ENCODE results near the gene SUSD6. TPM values are rescaled to one million over a fixed set of nuclear protein-coding genes. Genes with fewer than 3 reads are reported as not detected.

SUSD6 gene
- total and polyA plus RNA-seq, 4 donors, result 6.8 to 10.8 (median 7.6) TPM

DNA sequence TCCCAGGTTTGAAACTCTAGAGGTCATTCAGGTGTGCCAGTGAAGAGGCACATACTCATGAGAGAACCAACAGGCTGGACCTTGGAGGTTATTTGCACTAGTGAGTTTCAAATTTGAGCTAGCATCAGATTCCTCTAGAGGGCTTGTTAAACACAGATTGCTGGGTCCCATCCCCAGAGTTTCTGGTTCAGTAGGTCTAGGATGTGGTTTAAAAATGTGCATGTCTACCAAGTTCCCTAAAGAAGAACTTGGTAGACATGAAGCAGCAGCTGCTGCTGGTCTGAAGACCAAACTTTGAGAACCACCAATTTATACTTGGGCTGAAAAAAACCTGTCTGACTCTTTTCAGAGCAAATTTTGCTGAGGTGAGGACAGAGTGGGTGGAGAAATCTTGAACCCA, 61.7 kb downstream of the SUSD6 start (continued):
- TF ChIP-seq, protein P1, sequence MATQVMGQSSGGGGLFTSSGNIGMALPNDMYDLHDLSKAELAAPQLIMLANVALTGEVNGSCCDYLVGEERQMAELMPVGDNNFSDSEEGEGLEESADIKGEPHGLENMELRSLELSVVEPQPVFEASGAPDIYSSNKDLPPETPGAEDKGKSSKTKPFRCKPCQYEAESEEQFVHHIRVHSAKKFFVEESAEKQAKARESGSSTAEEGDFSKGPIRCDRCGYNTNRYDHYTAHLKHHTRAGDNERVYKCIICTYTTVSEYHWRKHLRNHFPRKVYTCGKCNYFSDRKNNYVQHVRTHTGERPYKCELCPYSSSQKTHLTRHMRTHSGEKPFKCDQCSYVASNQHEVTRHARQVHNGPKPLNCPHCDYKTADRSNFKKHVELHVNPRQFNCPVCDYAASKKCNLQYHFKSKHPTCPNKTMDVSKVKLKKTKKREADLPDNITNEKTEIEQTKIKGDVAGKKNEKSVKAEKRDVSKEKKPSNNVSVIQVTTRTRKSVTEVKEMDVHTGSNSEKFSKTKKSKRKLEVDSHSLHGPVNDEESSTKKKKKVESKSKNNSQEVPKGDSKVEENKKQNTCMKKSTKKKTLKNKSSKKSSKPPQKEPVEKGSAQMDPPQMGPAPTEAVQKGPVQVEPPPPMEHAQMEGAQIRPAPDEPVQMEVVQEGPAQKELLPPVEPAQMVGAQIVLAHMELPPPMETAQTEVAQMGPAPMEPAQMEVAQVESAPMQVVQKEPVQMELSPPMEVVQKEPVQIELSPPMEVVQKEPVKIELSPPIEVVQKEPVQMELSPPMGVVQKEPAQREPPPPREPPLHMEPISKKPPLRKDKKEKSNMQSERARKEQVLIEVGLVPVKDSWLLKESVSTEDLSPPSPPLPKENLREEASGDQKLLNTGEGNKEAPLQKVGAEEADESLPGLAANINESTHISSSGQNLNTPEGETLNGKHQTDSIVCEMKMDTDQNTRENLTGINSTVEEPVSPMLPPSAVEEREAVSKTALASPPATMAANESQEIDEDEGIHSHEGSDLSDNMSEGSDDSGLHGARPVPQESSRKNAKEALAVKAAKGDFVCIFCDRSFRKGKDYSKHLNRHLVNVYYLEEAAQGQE (IDR thresholded peaks at IDR 0.05), result no peak

DNA sequence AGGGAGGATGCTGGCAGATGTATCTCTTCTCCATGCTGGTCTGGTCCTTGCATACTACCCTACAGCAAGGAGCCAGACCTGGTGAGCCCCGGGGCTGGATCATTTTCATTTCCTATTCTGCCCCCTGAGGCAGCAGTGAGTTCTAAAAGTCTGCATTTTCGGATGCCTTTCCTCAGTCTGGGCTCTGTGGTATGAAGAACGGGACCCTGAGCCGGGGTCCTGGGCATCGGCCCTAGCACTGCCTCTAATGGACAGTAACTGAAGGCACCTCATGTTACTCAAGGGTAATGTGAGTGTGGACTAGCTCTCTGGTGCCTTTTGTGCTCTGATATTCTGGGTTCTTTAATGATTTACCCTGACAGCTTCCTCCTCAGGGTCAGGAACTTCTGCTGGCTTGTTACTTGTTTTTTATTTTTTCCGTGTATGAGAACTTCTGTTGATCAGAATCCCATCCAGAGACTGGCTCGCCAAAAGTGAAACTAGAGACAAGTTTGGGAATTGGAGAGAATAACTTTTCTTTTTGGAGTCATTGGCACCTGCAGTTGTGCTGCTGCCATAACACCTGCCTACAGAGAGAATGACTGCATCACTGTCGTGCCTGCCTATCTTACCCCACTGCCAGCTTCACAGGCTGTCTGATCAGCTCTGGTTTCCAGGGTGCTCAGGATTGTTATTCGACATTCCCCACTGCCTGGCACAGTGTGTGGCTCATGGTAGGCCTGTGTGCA, 62.3 kb downstream of the SUSD6 start:
- 28% methylated on average over 9 of the region's 9 CpGs for WGBS
- Histone ChIP-seq H3K9ac (ENCODE audit: low read depth in 1 of 2, low read length in 2 of 2) (no peak overlapping the region), H3K9me3 (ENCODE audit: control insufficient read depth in 4 of 4, low read length in 3 of 4) (no peaks in the 10 kb centered on the region), H3K4me3 (ENCODE audit: low read depth in 1 of 3, low read length in 3 of 3) (no peak overlapping the region), H3K36me3 (ENCODE audit: control insufficient read depth in 4 of 4, insufficient read depth in 3 of 4, low read depth in 1 of 4, low read length in 3 of 4) (no peaks in the 10 kb centered on the region), H3K4me1 (ENCODE audit: control insufficient read depth in 4 of 4, insufficient read depth in 4 of 4, low read length in 3 of 4) (peaks cover 16 to 31% (median 29%) of the 10 kb centered on the region in 4 donors), H3K27me3 (ENCODE audit: control insufficient read depth in 4 of 4, insufficient read depth in 4 of 4, low read length in 3 of 4) (no peaks in the 10 kb centered on the region), H3K27ac (ENCODE audit: low read depth in 1 of 2, low read length in 2 of 2) (peak overlapping the region; percentile 73 to 76)
- DNase-seq (ENCODE audit: low spot score), result no peak
- TF ChIP-seq NR2F2 (IDR thresholded peaks at IDR 0.05) (peak; percentile 74), HNF4A (conservative IDR thresholded peaks at IDR 0.05) (peak; percentile 14 to 17), TAF1 (conservative IDR thresholded peaks at IDR 0.05) (no peak), RXRA (IDR thresholded peaks at IDR 0.05) (peak in 1 of 2 donors; percentile 29), GABPA (IDR thresholded peaks at IDR 0.05 in 1 of 2, conservative IDR thresholded peaks at IDR 0.05 in 1 of 2) (no peak), FOXA2 (IDR thresholded peaks at IDR 0.05) (no peak), RAD21 (IDR thresholded peaks at IDR 0.05) (peak; percentile 4 to 50), SP1 (IDR thresholded peaks at IDR 0.05) (peak; percentile 2)
- TF ChIP-seq, protein P2, sequence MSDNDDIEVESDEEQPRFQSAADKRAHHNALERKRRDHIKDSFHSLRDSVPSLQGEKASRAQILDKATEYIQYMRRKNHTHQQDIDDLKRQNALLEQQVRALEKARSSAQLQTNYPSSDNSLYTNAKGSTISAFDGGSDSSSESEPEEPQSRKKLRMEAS (IDR thresholded peaks at IDR 0.05), result no peak
- TF ChIP-seq, protein P1 (IDR thresholded peaks at IDR 0.05), result peak; percentile 90

DNA sequence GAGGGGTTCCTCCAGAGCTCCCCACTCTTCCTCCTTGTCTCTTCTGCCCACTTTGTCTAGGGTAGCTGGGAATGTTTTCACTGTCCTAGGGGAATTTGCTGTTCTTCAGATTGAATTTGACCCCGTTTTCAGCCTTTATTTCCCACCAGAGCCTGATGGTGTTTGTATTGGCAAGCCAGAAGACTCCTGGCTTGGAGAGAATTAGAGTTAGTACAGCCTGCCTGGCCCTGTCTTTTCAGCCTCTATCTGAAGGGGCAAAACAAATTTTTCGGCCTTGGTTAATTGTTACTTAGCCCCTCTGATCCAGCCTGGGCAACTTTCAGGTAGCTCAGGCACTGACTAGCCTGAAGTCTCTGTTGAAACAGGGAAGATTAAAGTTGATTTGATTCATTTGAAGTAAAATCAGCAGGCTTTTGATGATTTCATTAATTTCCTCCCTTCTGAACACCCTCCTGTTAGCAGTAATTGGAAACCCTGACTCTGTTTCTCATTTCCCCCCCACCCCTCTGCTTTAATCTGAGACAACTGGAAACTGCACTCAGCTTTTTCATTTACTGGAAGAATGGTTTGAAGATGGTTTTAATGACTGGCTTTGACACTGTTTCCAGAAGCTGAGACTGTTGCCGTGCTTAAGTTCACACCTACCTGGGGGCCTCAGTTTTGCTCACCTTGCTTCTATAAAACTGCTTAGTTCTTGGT, 63.3 kb downstream of the SUSD6 start:
- no peak overlapping the region for H3K4me3 ChIP-seq (ENCODE audit: low read depth in 1 of 3, low read length in 3 of 3)
- TF ChIP-seq RXRA (IDR thresholded peaks at IDR 0.05) (no peak), EGR1 (IDR thresholded peaks at IDR 0.05; ENCODE audit: low read depth in 2 of 2) (no peak), GABPA (IDR thresholded peaks at IDR 0.05 in 1 of 2, conservative IDR thresholded peaks at IDR 0.05 in 1 of 2) (no peak)
- 47% methylated on average over 3 of the region's 3 CpGs for WGBS
- no peak overlapping the region for H3K9ac ChIP-seq (ENCODE audit: low read depth in 1 of 2, low read length in 2 of 2)
- DNase-seq (ENCODE audit: low spot score), result no peak
- no peaks in the 10 kb centered on the region for H3K9me3 ChIP-seq (ENCODE audit: control insufficient read depth in 4 of 4, low read length in 3 of 4)
- peaks cover 16 to 31% (median 29%) of the 10 kb centered on the region in 4 donors for H3K4me1 ChIP-seq (ENCODE audit: control insufficient read depth in 4 of 4, insufficient read depth in 4 of 4, low read length in 3 of 4)
- peak overlapping the region; percentile 73 to 76 for H3K27ac ChIP-seq (ENCODE audit: low read depth in 1 of 2, low read length in 2 of 2)
- H3K36me3 ChIP-seq (ENCODE audit: control insufficient read depth in 4 of 4, insufficient read depth in 3 of 4, low read depth in 1 of 4, low read length in 3 of 4), result no peaks in the 10 kb centered on the region
- no peaks in the 10 kb centered on the region for H3K27me3 ChIP-seq (ENCODE audit: control insufficient read depth in 4 of 4, insufficient read depth in 4 of 4, low read length in 3 of 4)

All from liver (tissue), 9 donors.